ENCODE data around the gene CRYM. TPM values are rescaled to one million over a fixed set of nuclear protein-coding genes. Genes with fewer than 3 reads are reported as not detected.
"Not testable (repeated sequence)": the region's sequence is repeated elsewhere in the genome, so short reads cannot be mapped to it uniquely, and the experiment has no call there.

CRYM gene
- total RNA-seq, 1 experiment from 2014 or later = not detected

GRCh38 chr16:21312046-21312445, 34.0 kb upstream of the CRYM start:
- H3F3A ChIP-seq (ENCODE audit: insufficient read depth, low read depth); H3K27me3 ChIP-seq (ENCODE audit: insufficient read depth, low read depth); intact Hi-C loops (cut with micrococcal nuclease; ENCODE audit: unreplicated experiment); H3K36me3 ChIP-seq (ENCODE audit: low read depth); H3K9me2 ChIP-seq (ENCODE audit: insufficient read depth); H3K4me1 ChIP-seq (replicated peaks; ENCODE audit: insufficient read depth); H3K4me2 ChIP-seq; H3K27ac ChIP-seq; H3K9me3 ChIP-seq (ENCODE audit: insufficient read depth, low read depth); H4K20me1 ChIP-seq (ENCODE audit: insufficient read depth); BruUV-seq (replicated peaks); DNase-seq; H2AFZ ChIP-seq; H3K79me2 ChIP-seq (ENCODE audit: low read depth); H3K4me3 ChIP-seq; CTCF ChIA-PET: not testable (repeated sequence)
- POLR2A ChIA-PET (ENCODE audit: unreplicated experiment) = interaction anchor here (0.6 kb wide), 1 partner anchor 153 kb away, joined by 3 read pairs; the partner anchor contains the start of gene LDAF1

- intact Hi-C loops (cut with micrococcal nuclease; ENCODE audit: unreplicated experiment) = loop anchor here (10.0 kb wide), 1 partner anchor 258 kb away; no protein-coding TSS in a partner anchor
- POLR2A ChIA-PET (ENCODE audit: unreplicated experiment); DNase-seq; H3K9me2 ChIP-seq (ENCODE audit: insufficient read depth); BruUV-seq (replicated peaks); H3K79me2 ChIP-seq (ENCODE audit: low read depth); CTCF ChIA-PET; H2AFZ ChIP-seq; H3K9me3 ChIP-seq (ENCODE audit: insufficient read depth, low read depth); H4K20me1 ChIP-seq (ENCODE audit: insufficient read depth); H3K27ac ChIP-seq; H3K27me3 ChIP-seq (ENCODE audit: insufficient read depth, low read depth); H3K36me3 ChIP-seq (ENCODE audit: low read depth); H3F3A ChIP-seq (ENCODE audit: insufficient read depth, low read depth); H3K4me3 ChIP-seq; H3K4me2 ChIP-seq: not testable (repeated sequence)
- H3K4me1 ChIP-seq (replicated peaks; ENCODE audit: insufficient read depth) = peaks cover 15% of the 10 kb centered on the region
These were observed 28.6 kb upstream of the CRYM start for GRCh38 chr16:21306712-21307111.

GRCh38 chr16:21302898-21303528, 24.9 kb upstream of the CRYM start:
- peak in 1 of 2 experiments; percentile 48 for DNase-seq
- Histone ChIP-seq H4K20me1 (ENCODE audit: insufficient read depth) (no peaks in the 10 kb centered on the region), H2AFZ (no peak overlapping the region), H3K9me2 (ENCODE audit: insufficient read depth) (no peaks in the 10 kb centered on the region), H3K4me2 (peak overlapping the region; percentile 82), H3K4me3 (peak overlapping the region; percentile 88; the same call in 1 of the 2 replicates), H3K79me2 (ENCODE audit: low read depth) (peaks cover 5% of the 10 kb centered on the region; the same call in 1 of the 2 replicates), H3K36me3 (ENCODE audit: low read depth) (no peaks in the 10 kb centered on the region), H3K27me3 (ENCODE audit: insufficient read depth, low read depth) (no peaks in the 10 kb centered on the region), H3K27ac (no peak overlapping the region), H3F3A (ENCODE audit: insufficient read depth, low read depth) (peaks cover 14% of the 10 kb centered on the region; the same call in 1 of the 2 replicates), H3K9me3 (ENCODE audit: insufficient read depth, low read depth) (no peaks in the 10 kb centered on the region), H3K4me1 (replicated peaks; ENCODE audit: insufficient read depth) (peaks cover 22% of the 10 kb centered on the region)
- CTCF ChIA-PET = interaction anchor here (0.6 kb wide), 1 partner anchor 23 kb away, joined by 7 read pairs; no protein-coding TSS in a partner anchor
- POLR2A ChIA-PET (ENCODE audit: unreplicated experiment) = no interaction called here
- TF ChIP-seq EZH2 (IDR thresholded peaks at IDR 0.05; ENCODE audit: low read depth) (no peak), CTCF (conservative IDR thresholded peaks at IDR 0.05) (no peak)
- no TSS peak for BruUV-seq (replicated peaks)
- intact Hi-C loops (cut with micrococcal nuclease; ENCODE audit: unreplicated experiment) = loop anchor here (5.0 to 10.0 kb wide), 3 partner anchors 262 to 1019 kb away; partner anchors contain the start of genes DCUN1D3 and LYRM1

- Histone ChIP-seq H3F3A (ENCODE audit: insufficient read depth, low read depth) (peaks cover 14% of the 10 kb centered on the region; the same call in 1 of the 2 replicates), H3K27me3 (ENCODE audit: insufficient read depth, low read depth) (no peaks in the 10 kb centered on the region), H3K4me1 (replicated peaks; ENCODE audit: insufficient read depth) (peaks cover 22% of the 10 kb centered on the region), H3K9me3 (ENCODE audit: insufficient read depth, low read depth) (no peaks in the 10 kb centered on the region), H3K9me2 (ENCODE audit: insufficient read depth) (no peaks in the 10 kb centered on the region), H2AFZ (peak overlapping the region; percentile 97; the same call in 1 of the 2 replicates), H3K36me3 (ENCODE audit: low read depth) (no peaks in the 10 kb centered on the region), H3K4me3 (peak overlapping the region; percentile 88), H3K4me2 (peak overlapping the region; percentile 82), H3K27ac (peak overlapping the region; percentile 85; the same call in 1 of the 2 replicates), H4K20me1 (ENCODE audit: insufficient read depth) (no peaks in the 10 kb centered on the region), H3K79me2 (ENCODE audit: low read depth) (peaks cover 5% of the 10 kb centered on the region; the same call in 1 of the 2 replicates)
- TSS peak; percentile 45 for BruUV-seq (replicated peaks)
- no peak for DNase-seq
- ChIA-PET CTCF (interaction anchor here (0.6 to 0.7 kb wide), 2 partner anchors 116 to 1396 kb away, joined by 3 to 4 read pairs; no protein-coding TSS in a partner anchor), POLR2A (ENCODE audit: unreplicated experiment) (no interaction called here)
- intact Hi-C loops (cut with micrococcal nuclease; ENCODE audit: unreplicated experiment) = loop anchor here (5.0 to 10.0 kb wide), 3 partner anchors 262 to 1020 kb away; partner anchors contain the start of genes DCUN1D3 and LYRM1
- TF ChIP-seq EZH2 (IDR thresholded peaks at IDR 0.05; ENCODE audit: low read depth) = no peak
- TF ChIP-seq CTCF (conservative IDR thresholded peaks at IDR 0.05) = no peak
These were observed 24.4 kb upstream of the CRYM start for GRCh38 chr16:21302454-21302853.

Measured in PC-9 (cell line).